GM10248 (cell line): ENCODE measurements around the gene ASB8.

Source experiments
- CTCF ChIA-PET: fragments of 300-600 bp; sonication (Branson Sonifier 250); formaldehyde crosslinking; extraction: SDS; loops from one replicate; lab custom pipeline; 2021; ENCODE audit warnings: antibody characterized with exemption; lab: Yijun Ruan, JAX
- POLR2A ChIA-PET: fragments of 350-650 bp; sonication (Branson Sonifier 250); formaldehyde crosslinking; extraction: SDS; loops from one replicate; lab custom pipeline; 2020; ENCODE audit warnings: antibody characterized with exemption; lab: Yijun Ruan, JAX
- DNase-seq: peaks from one replicate; pipeline ENCODE4 v3.0.0; 2012; ENCODE audit errors: extremely low spot score
- CTCF ChIP-seq: IDR thresholded peaks from 2 replicates; pipeline ENCODE4 v1.5.1; 2012; ENCODE audit warnings: mild to moderate bottlenecking, low read depth; ENCODE audit errors: extremely low read depth, missing control alignments, control extremely low read depth

Gene ASB8

DNA sequence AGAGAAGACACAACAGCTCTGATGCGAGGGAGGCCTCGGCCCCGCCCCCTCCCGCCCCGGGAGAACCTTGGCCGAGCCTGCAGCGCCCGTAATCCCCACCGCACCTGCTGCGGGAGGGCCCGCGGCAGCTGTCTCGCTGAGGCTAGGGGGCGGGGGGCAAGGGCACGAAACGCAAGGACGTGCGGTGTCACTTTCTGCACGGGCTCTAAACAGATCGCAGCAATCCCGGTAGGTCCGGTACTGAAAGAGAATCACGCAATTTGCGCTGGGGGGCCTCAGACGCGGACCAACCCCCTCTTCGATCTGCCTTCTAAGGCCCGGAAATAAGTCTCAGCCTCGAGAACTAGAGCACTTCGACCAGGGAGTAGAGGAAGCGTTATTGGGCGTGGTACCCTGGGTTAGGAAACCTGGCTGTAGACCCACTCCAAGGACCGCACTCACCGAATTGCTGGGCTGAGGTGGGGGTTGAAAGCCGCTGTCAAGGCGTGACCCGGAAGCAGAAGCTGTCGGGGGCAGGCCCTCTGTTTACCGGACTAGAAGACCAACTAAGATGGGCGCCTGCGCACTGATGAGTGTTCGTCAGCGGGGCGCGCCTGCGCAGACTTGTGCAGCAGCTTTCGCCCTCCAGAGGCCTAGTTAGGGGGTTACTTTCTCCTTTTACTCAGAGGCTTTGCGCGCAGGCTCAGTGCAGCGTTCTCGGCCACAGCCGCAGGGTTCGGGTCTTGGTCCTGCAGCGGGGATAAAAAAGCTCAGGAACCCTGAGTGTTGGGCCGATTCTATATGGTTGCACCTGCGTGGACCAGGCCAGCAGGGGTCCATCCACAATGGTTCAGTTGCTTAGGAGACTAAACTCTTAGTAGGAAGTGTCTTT, at the start of gene ASB8:
ASB8 (minus strand) TSS at position 498 of the 871 bp plus-strand sequence. CDS start 4,019 bp downstream, outside the sequence.
- ChIA-PET POLR2A (interaction anchor here (0.7 to 1.1 kb wide), 5 partner anchors 12 to 416 kb away, joined by 3 to 6 read pairs (median 4); no protein-coding TSS in a partner anchor), CTCF (interaction anchor here (0.6 to 1.8 kb wide), 21 partner anchors 8 to 465 kb away, joined by 3 to 11 read pairs (median 4); no protein-coding TSS in a partner anchor)
- TF ChIP-seq CTCF, result peak; percentile 26
- peak; percentile 98 for DNase-seq

DNA sequence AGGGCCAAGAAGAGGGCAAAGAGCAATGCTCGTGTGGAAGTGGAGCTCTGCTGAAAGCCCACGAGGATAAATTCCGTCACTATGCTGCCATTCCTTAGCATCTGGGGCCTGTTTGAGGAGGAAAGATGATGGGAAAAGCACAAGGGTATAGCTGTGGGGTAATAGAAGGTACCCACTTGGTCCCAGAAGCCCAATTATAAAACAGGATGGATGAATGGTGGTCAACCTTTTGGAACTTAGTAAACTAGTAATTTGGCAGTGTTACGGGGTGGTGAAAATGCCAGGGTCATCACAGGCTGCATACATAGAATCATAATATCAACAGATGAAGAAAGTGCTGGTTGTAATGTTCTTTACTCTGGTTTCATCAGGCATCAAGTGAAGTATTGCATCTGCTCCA, 45.9 kb upstream of the ASB8 start, which contains the start of gene OR10AD1:
OR10AD1 (minus strand) TSS at position 101 of the 400 bp plus-strand sequence; CDS start at position 101, 0 bp downstream.
- DNase-seq, result no peak
- no peak for TF ChIP-seq CTCF
- ChIA-PET CTCF (no interaction called here), POLR2A (no interaction called here)

DNA sequence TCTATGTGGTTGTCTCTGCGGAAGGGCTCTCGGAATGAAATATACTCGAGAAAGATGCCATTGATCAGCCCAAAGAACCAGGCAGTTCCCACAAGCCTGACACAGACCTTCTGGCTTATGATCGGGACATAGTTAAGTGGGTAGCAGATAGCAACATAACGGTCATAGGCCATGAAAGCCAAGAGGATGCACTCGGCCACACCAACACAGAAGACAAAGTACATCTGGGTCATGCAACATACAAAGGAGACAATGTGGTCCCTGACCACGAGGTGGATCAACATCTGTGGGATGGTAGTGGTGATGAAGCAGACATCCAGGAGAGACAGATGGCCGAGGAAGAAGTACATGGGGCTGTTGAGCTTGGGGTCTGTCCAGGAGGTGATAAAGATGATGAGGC, 45.5 kb upstream of the ASB8 start:
- no peak for TF ChIP-seq CTCF
- CTCF ChIA-PET, result no interaction called here
- no peak for DNase-seq
- POLR2A ChIA-PET, result no interaction called here

GRCh38 chr12:48201516-48201915, 44.2 kb upstream of the ASB8 start:
- ChIA-PET POLR2A (no interaction called here), CTCF (interaction anchor here (2.1 kb wide), 1 partner anchor 15 kb away, joined by 7 read pairs; no protein-coding TSS in a partner anchor)
- no peak for TF ChIP-seq CTCF
- no peak for DNase-seq

- no peak for DNase-seq
- TF ChIP-seq CTCF, result no peak
- CTCF ChIA-PET, result interaction anchor here (1.1 to 4.5 kb wide), 5 partner anchors 10 to 418 kb away, joined by 3 to 29 read pairs (median 8); partner anchors contain the start of gene TMEM106C
- POLR2A ChIA-PET, result no interaction called here
Observed at GRCh38 chr12:48201091-48201490, 43.8 kb upstream of the ASB8 start.

- ChIA-PET CTCF (interaction anchor here (0.8 to 4.5 kb wide), 11 partner anchors 11 to 461 kb away, joined by 3 to 29 read pairs (median 3); partner anchors contain the start of genes ASB8 and TMEM106C), POLR2A (interaction anchor here (0.5 to 0.7 kb wide), 2 partner anchors 13 to 43 kb away, joined by 4 to 5 read pairs; no protein-coding TSS in a partner anchor)
- no peak for DNase-seq
- TF ChIP-seq CTCF, result no peak
Observed at GRCh38 chr12:48199774-48200221, 42.5 kb upstream of the ASB8 start.
